Activated naive CD8-positive, alpha-beta T cell (primary cell): ENCODE measurements around the gene ZNF311.

Experiments
- H3K27ac Mint-ChIP-seq: one replicate; pipeline ENCODE4 v1.8.0; 2021; ENCODE audit warnings: mixed read lengths
- H3K27me3 Mint-ChIP-seq: one replicate; pipeline ENCODE4 v1.8.0; 2021; ENCODE audit warnings: mixed read lengths
- H3K36me3 Mint-ChIP-seq: one replicate; pipeline ENCODE4 v1.8.0; 2021; ENCODE audit warnings: mixed read lengths
- H3K4me1 Mint-ChIP-seq: one replicate; pipeline ENCODE4 v1.8.0; 2021; ENCODE audit warnings: low read depth, mixed read lengths
- H3K4me3 Mint-ChIP-seq: one replicate; pipeline ENCODE4 v1.8.0; 2021; ENCODE audit warnings: mild to moderate bottlenecking, mixed read lengths
- H3K9me3 Mint-ChIP-seq: one replicate; pipeline ENCODE4 v1.8.0; 2021; ENCODE audit warnings: low read depth, mixed read lengths

ZNF311 gene

GRCh38 chr6:29005183-29005885 lies at the start of gene ZNF311:
Gene ZNF311 (minus strand): TSS chr6:29005315. CDS start chr6:29003954, 1,361 bp downstream.
- Mint-ChIP-seq H3K9me3 (no peaks in the 10 kb centered on the region), H3K36me3 (no peaks in the 10 kb centered on the region), H3K27me3 (no peaks in the 10 kb centered on the region), H3K27ac (peak within 1 kb of the TSS; percentile 50), H3K4me3 (peak within 1 kb of the TSS; percentile 90), H3K4me1 (peaks cover 18% of the 10 kb centered on the region)

DNA sequence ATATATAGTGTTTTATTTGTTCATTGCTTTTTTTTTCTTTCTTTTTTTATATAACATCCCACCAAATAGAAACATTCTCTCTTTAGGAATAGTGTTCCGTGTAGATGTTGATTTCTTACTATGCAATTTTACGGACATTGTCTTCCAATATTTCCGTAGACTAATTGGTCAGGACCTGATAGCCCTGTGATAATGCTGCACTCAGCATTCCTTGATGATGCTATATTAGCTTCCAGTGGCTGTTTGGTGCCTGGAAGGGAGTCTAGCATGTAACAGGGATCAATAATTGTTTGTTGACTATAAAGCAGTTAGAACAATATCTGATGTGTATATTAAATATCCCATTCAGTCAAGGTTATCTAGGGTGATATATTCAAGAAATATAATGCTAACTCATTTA lies 46.6 kb upstream of the ZNF311 start:
- H3K27ac Mint-ChIP-seq, result no peak overlapping the region
- H3K9me3 Mint-ChIP-seq, result no peaks in the 10 kb centered on the region
- no peaks in the 10 kb centered on the region for H3K4me1 Mint-ChIP-seq
- H3K36me3 Mint-ChIP-seq, result no peaks in the 10 kb centered on the region
- no peak overlapping the region for H3K4me3 Mint-ChIP-seq
- peaks cover 30% of the 10 kb centered on the region for H3K27me3 Mint-ChIP-seq

GRCh38 chr6:29045075-29045474 lies 40.0 kb upstream of the ZNF311 start, which contains the start of gene OR2W1:
Gene OR2W1 (minus strand): TSS chr6:29045175. CDS start chr6:29045175, 0 bp downstream.
- no peak within 1 kb of the TSS for H3K27ac Mint-ChIP-seq

DNA sequence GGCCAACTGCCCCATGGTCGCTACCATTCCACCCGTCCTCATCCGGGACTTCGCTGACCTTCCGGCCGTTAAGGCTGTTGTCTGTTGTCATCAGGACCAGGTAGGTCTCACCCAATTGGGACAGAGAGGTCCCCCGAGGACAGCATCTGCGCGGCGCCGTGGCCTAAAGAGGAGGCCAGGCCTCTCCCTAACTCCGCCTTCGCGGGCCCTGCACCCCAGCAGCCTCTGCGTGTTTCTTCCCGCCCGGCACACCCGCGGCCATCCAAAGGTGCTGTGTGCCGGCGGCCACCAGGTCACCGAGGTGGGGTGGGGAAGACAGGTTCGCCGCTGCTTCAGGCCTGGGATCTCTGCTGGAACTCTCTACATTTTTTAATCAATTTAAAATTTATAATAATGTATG lies 30.8 kb upstream of the ZNF311 start:
- H3K9me3 Mint-ChIP-seq, result no peaks in the 10 kb centered on the region
- no peaks in the 10 kb centered on the region for H3K4me1 Mint-ChIP-seq
- H3K27me3 Mint-ChIP-seq, result peaks cover 22% of the 10 kb centered on the region
- H3K4me3 Mint-ChIP-seq, result no peak overlapping the region
- H3K36me3 Mint-ChIP-seq, result no peaks in the 10 kb centered on the region
- no peak overlapping the region for H3K27ac Mint-ChIP-seq

More at GRCh38 chr6:29045075-29045474, 40.0 kb upstream of the ZNF311 start, which contains the start of gene OR2W1:
- peaks cover 3% of the 10 kb centered on the region for H3K9me3 Mint-ChIP-seq
- H3K4me3 Mint-ChIP-seq, result no peak within 1 kb of the TSS
- H3K27me3 Mint-ChIP-seq, result peaks cover 36% of the 10 kb centered on the region
- H3K36me3 Mint-ChIP-seq, result no peaks in the 10 kb centered on the region
- H3K4me1 Mint-ChIP-seq, result no peaks in the 10 kb centered on the region

DNA sequence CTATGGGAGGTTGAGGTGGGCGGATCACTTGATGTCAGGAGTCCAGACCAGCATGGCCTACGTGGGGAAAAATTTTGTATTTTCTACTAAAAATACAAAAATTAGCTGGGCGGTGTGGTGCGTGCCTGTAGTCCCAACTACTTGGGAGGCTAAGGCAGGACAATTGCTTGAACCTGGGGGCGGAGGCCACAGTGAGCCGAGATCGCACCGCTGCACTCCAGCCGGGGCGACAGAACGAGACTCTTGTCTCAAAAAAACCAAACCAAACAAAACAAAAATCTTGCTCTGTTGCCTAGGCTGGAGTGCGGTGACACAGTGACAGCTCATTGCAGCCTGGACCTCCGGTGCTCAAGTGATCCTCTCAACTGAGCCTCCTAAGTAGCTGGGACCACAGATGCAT lies 23.7 kb upstream of the ZNF311 start:
- H3K27me3 Mint-ChIP-seq, result peaks cover 34% of the 10 kb centered on the region

GRCh38 chr6:29025927-29026585 lies 20.9 kb upstream of the ZNF311 start:
- Mint-ChIP-seq H3K9me3 (no peaks in the 10 kb centered on the region), H3K4me3 (no peak overlapping the region), H3K27ac (no peak overlapping the region), H3K36me3 (peaks cover 2% of the 10 kb centered on the region), H3K27me3 (peaks cover 41% of the 10 kb centered on the region), H3K4me1 (no peaks in the 10 kb centered on the region)

More for the DNA sequence above, 23.7 kb upstream of the ZNF311 start:
- Mint-ChIP-seq H3K36me3 (no peaks in the 10 kb centered on the region), H3K4me1 (no peaks in the 10 kb centered on the region), H3K4me3 (no peak overlapping the region), H3K9me3 (no peaks in the 10 kb centered on the region), H3K27ac (no peak overlapping the region)

- Mint-ChIP-seq H3K4me3 (no peak overlapping the region), H3K27me3 (peaks cover 27% of the 10 kb centered on the region), H3K4me1 (peaks cover 4% of the 10 kb centered on the region), H3K9me3 (no peaks in the 10 kb centered on the region), H3K27ac (no peak overlapping the region), H3K36me3 (peaks cover 2% of the 10 kb centered on the region)
Measured at GRCh38 chr6:29021434-29021833, 16.3 kb upstream of the ZNF311 start.

DNA sequence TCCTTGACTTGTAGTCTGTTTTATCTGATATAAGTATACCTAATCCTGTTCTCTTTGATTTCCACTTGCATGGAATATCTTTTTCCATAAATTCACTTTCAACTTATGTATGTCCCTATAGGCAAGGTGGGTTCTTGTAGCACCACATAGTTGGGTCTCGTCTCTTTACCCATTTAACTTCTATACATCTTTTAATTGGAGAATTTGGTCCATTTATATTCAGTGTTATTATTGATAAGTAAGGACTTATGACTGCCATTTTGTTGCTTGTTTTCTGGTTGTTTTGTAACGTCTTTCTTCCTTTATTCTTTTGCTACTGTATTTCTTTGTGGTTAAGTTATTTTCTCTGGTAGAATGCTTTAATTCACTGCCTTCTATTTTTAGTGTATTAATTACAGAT lies 14.5 kb upstream of the ZNF311 start:
- no peaks in the 10 kb centered on the region for H3K9me3 Mint-ChIP-seq
- peaks cover 12% of the 10 kb centered on the region for H3K4me1 Mint-ChIP-seq
- H3K36me3 Mint-ChIP-seq, result peaks cover 2% of the 10 kb centered on the region
- H3K27ac Mint-ChIP-seq, result no peak overlapping the region
- H3K27me3 Mint-ChIP-seq, result peaks cover 19% of the 10 kb centered on the region
- H3K4me3 Mint-ChIP-seq, result no peak overlapping the region

DNA sequence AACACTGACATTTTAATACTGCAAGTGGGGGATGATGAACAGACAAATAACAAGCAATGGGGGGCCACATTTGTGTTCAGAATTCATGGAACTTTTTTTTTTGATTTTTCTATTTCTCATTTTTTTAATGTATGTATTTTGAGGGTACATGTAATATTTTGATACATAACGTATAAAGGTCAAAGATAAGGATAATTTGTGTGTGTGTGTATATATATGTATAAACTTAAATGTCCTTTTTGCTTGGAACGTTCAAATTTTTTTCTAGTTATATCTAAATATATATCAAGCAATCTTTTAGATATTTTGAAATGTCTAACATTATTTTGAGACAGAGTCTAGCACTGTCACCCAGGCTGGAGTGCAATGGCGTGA lies 12.3 kb upstream of the ZNF311 start:
- no peaks in the 10 kb centered on the region for H3K9me3 Mint-ChIP-seq
- peak overlapping the region; percentile 65 for H3K27ac Mint-ChIP-seq
- peaks cover 2% of the 10 kb centered on the region for H3K36me3 Mint-ChIP-seq
- H3K27me3 Mint-ChIP-seq, result peaks cover 11% of the 10 kb centered on the region
- peaks cover 12% of the 10 kb centered on the region for H3K4me1 Mint-ChIP-seq
- H3K4me3 Mint-ChIP-seq, result no peak overlapping the region

- Mint-ChIP-seq H3K27ac (peak overlapping the region; percentile 65), H3K4me3 (peak overlapping the region; percentile 92), H3K27me3 (peaks cover 5% of the 10 kb centered on the region), H3K36me3 (peaks cover 2% of the 10 kb centered on the region), H3K9me3 (no peaks in the 10 kb centered on the region), H3K4me1 (peaks cover 12% of the 10 kb centered on the region)
Measured at GRCh38 chr6:29016559-29017427, 11.7 kb upstream of the ZNF311 start.

DNA sequence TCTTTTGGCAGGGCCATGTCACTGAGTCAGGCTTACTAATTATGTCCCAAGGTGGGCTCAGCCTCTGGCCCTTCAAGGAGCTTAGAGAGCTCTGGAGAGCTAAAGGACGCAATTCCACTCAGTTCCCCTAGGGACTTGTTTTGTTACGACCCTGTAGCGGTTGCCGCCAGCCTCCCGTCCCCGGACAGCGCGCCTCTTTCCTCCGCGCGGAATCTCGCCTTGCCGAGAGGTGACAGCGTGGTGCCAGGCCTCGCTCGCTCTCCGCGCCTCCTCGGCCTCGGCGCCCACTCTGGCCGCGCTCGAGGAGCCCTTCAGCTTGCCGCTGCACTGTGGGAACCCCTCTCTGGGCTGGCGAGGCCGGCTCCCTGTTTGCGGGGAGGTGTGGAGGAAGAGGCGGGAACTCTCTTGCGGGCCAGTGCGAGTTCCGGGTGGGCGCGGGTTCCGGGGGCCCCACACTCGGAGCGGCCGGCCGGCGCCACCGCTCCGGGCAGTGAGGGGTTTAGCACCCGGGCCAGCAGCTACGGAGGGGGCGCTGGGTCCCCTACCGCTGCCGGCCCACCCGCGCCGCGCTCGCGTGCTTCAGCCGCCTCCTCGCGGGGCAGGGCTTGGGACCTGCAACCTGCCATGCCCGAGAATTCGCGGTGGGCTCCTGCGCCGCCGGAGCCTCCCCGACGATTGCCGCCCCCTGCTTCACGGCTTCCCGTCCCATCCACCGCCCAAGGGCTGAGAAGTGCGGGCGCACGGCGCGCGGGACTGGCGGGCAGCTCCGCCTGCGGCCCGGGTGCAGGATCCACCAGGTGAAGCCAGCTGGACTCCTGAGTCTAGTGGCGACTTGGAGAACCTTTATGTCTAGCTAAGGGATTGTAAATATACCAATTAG lies 9.9 kb upstream of the ZNF311 start:
- Mint-ChIP-seq H3K36me3 (no peaks in the 10 kb centered on the region), H3K4me1 (peaks cover 21% of the 10 kb centered on the region)

GRCh38 chr6:29011276-29011734 lies 6.2 kb upstream of the ZNF311 start:
- peak overlapping the region; percentile 2 for H3K27ac Mint-ChIP-seq
- peak overlapping the region; percentile 92 for H3K4me3 Mint-ChIP-seq
- peaks cover 17% of the 10 kb centered on the region for H3K4me1 Mint-ChIP-seq
- no peaks in the 10 kb centered on the region for H3K36me3 Mint-ChIP-seq
- H3K9me3 Mint-ChIP-seq, result no peaks in the 10 kb centered on the region
- peaks cover 5% of the 10 kb centered on the region for H3K27me3 Mint-ChIP-seq

More for the DNA sequence above, 9.9 kb upstream of the ZNF311 start:
- Mint-ChIP-seq H3K27ac (no peak overlapping the region), H3K4me3 (no peak overlapping the region), H3K27me3 (peaks cover 5% of the 10 kb centered on the region), H3K9me3 (no peaks in the 10 kb centered on the region)

GRCh38 chr6:29009358-29009757 lies 4.2 kb upstream of the ZNF311 start:
- H3K4me1 Mint-ChIP-seq, result peaks cover 26% of the 10 kb centered on the region
- no peaks in the 10 kb centered on the region for H3K9me3 Mint-ChIP-seq
- peaks cover 5% of the 10 kb centered on the region for H3K27me3 Mint-ChIP-seq
- H3K36me3 Mint-ChIP-seq, result no peaks in the 10 kb centered on the region
- H3K4me3 Mint-ChIP-seq, result no peak overlapping the region
- no peak overlapping the region for H3K27ac Mint-ChIP-seq

DNA sequence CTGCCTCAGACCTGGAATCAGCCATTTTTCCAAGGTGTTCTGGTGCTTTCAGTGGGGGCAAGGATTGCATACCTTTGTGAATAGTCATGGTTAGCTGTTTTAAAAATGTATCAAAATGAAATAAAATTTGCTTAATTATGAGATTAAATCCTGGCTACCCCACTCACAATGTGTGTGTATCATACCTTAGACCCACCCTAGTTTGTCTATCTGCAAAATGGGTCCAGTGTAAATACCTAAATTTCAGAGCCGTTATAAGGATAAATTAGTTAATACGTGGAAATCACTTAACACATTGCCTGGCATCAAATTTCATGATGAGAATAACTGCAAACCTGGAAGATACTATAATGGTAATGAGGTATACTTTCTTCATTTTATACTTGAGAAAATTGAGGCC lies 3.0 kb upstream of the ZNF311 start:
- Mint-ChIP-seq H3K4me1 (peaks cover 26% of the 10 kb centered on the region), H3K4me3 (no peak overlapping the region), H3K27ac (no peak overlapping the region), H3K9me3 (no peaks in the 10 kb centered on the region), H3K27me3 (peaks cover 5% of the 10 kb centered on the region), H3K36me3 (no peaks in the 10 kb centered on the region)
